Activated CD4-positive, alpha-beta T cell treated with anti-CD3 and anti-CD28 coated beads, Interleukin-2, amount 50 U/mL, for 24 hours (primary cell): ENCODE measurements around the gene MAPK13.
A peak's percentile ranks its signal among the peaks of the same experiment; 100 is the strongest.
"Not testable (repeated sequence)": the region's sequence is repeated elsewhere in the genome, so short reads cannot be mapped to it uniquely, and the experiment has no call there.

Experiments
- DNase-seq, 2 donors: peaks; one replicate each; pipeline ENCODE4 v3.0.0-alpha.2; 2020; ENCODE audit warnings: low read depth in 1 of 2, low spot score in 1 of 2

Gene MAPK13

GRCh38 chr6:36114798-36115408 lies 15.4 kb upstream of the MAPK13 start:
- DNase-seq: no peak

GRCh38 chr6:36115412-36115811 lies 14.9 kb upstream of the MAPK13 start:
- no peak for DNase-seq

GRCh38 chr6:36116066-36116864 lies 14.0 kb upstream of the MAPK13 start:
- no peak for DNase-seq

GRCh38 chr6:36116943-36117342 lies 13.4 kb upstream of the MAPK13 start:
- no peak for DNase-seq

GRCh38 chr6:36117658-36118549 lies 12.4 kb upstream of the MAPK13 start:
- no peak for DNase-seq

GRCh38 chr6:36118550-36119107 lies 11.7 kb upstream of the MAPK13 start:
- no peak for DNase-seq

GRCh38 chr6:36119209-36119608 lies 11.1 kb upstream of the MAPK13 start:
- no peak for DNase-seq

- no peak for DNase-seq
These were observed 10.3 kb upstream of the MAPK13 start for GRCh38 chr6:36120018-36120417.

GRCh38 chr6:36120539-36120938 lies 9.8 kb upstream of the MAPK13 start:
- DNase-seq: peak in 1 of 2 donors; percentile 67

- no peak for DNase-seq
These were observed 9.1 kb upstream of the MAPK13 start for GRCh38 chr6:36120979-36121786.

GRCh38 chr6:36121787-36122494 lies 8.4 kb upstream of the MAPK13 start:
- DNase-seq: no peak

- no peak for DNase-seq
These were observed 7.6 kb upstream of the MAPK13 start for GRCh38 chr6:36122495-36123269.

- DNase-seq: peak; percentile 69 to 87
These were observed 6.8 kb upstream of the MAPK13 start for GRCh38 chr6:36123270-36124139.

GRCh38 chr6:36124346-36124745 lies 6.0 kb upstream of the MAPK13 start:
- not testable (repeated sequence) for DNase-seq

GRCh38 chr6:36124881-36125280 lies 5.4 kb upstream of the MAPK13 start:
- DNase-seq: no peak

- no peak for DNase-seq
These were observed 4.7 kb upstream of the MAPK13 start for GRCh38 chr6:36125575-36125974.

- DNase-seq: no peak
These were observed 4.2 kb upstream of the MAPK13 start for GRCh38 chr6:36126121-36126520.
